OCI-LY7 (cell line): ENCODE measurements around the gene GIPR. TPM values are rescaled to one million over a fixed set of nuclear protein-coding genes. Genes with fewer than 3 reads are reported as not detected.

Experiments used
- Bru-seq: library from RNA; stranded (reverse); fragments of 400-500 nt; gene quantifications from one replicate; lab custom pipeline; 2021; lab: Mats Ljungman, UMichigan
- BruChase-seq, 2 experiments: library from RNA; stranded (reverse); fragments of 400-500 nt; gene quantifications; one replicate each; lab custom pipeline; 2021; lab: Mats Ljungman, UMichigan
- BruUV-seq: library from RNA; stranded (reverse); fragments of 400-500 nt; replicated peaks from 2 replicates; lab custom pipeline; 2021; lab: Mats Ljungman, UMichigan
- CTCF ChIA-PET: fragments of 300-600 bp; sonication (Branson Sonifier 250); formaldehyde crosslinking; loops from one replicate; lab custom pipeline; 2022; ENCODE audit warnings: antibody characterized with exemption; ENCODE audit not compliant: unreplicated experiment; lab: Charles Lee
- POLR2A ChIA-PET: fragments of 300-600 bp; sonication (Branson Sonifier 250); formaldehyde crosslinking; loops from one replicate; lab custom pipeline; 2022; ENCODE audit warnings: antibody characterized with exemption; lab: Charles Lee
- DNase-seq: peaks from one replicate; pipeline ENCODE4 v3.0.0-alpha.2; 2015; ENCODE audit warnings: low spot score
- H2AFZ ChIP-seq: fragments of 200-600 bp; sonication (generic), shearing (Covaris generic); 2 replicates; pipeline ENCODE4 v1.6.1; 2014; ENCODE audit warnings: mild to moderate bottlenecking, antibody characterized with exemption, low read length, moderate library complexity
- H3K27ac ChIP-seq: fragments of 200-600 bp; sonication (generic); 2 replicates; pipeline ENCODE4 v1.5.1; 2014; ENCODE audit warnings: mixed run types, low read depth, mild to moderate bottlenecking, moderate library complexity, low read length, inconsistent platforms; ENCODE audit not compliant: poor library complexity, severe bottlenecking
- H3K36me3 ChIP-seq: fragments of 200-600 bp; sonication (generic); 2 replicates; pipeline ENCODE4 v1.6.1; 2014; ENCODE audit warnings: mild to moderate bottlenecking, antibody characterized with exemption, low read length, moderate library complexity, mixed read lengths; ENCODE audit not compliant: insufficient read depth
- H3K4me1 ChIP-seq: fragments of 200-600 bp; sonication (generic); 2 replicates; pipeline ENCODE4 v1.5.1; 2014; ENCODE audit warnings: mild to moderate bottlenecking, low read length; ENCODE audit not compliant: insufficient read depth, poor library complexity, severe bottlenecking
- H3K4me2 ChIP-seq: fragments of 200-600 bp; sonication (generic); 2 replicates; pipeline ENCODE4 v1.6.1; 2014; ENCODE audit warnings: mild to moderate bottlenecking, low read length
- H3K4me3 ChIP-seq: fragments of 200-600 bp; sonication (generic); 2 replicates; pipeline ENCODE4 v1.5.1; 2014; ENCODE audit warnings: mild to moderate bottlenecking, low read depth, low read length; ENCODE audit not compliant: poor library complexity, severe bottlenecking
- H3K79me2 ChIP-seq: fragments of 200-600 bp; sonication (generic); 2 replicates; pipeline ENCODE4 v1.6.1; 2016; ENCODE audit warnings: low read depth, mild to moderate bottlenecking, low read length, moderate library complexity, mixed read lengths; ENCODE audit not compliant: insufficient read depth
- H3K9me2 ChIP-seq: fragments of 200-600 bp; sonication (generic); 2 replicates; pipeline ENCODE4 v1.6.1; 2016; ENCODE audit warnings: mild to moderate bottlenecking, low read length, mixed read lengths; ENCODE audit not compliant: insufficient read depth
- H3K9me3 ChIP-seq: fragments of 200-600 bp; sonication (generic); 2 replicates; pipeline ENCODE4 v1.6.1; 2014; ENCODE audit warnings: mild to moderate bottlenecking, mixed run types, low read length, mixed read lengths
- H4K20me1 ChIP-seq: fragments of 200-600 bp; sonication (generic); 2 replicates; pipeline ENCODE4 v1.6.1; 2014; ENCODE audit warnings: mild to moderate bottlenecking, antibody characterized with exemption, low read length, moderate library complexity, mixed read lengths; ENCODE audit not compliant: insufficient read depth
- EZH2phosphoT487 ChIP-seq: fragments of 200-600 bp; sonication (generic); IDR thresholded peaks from 2 replicates; pipeline ENCODE4 v1.6.1; 2018; ENCODE audit warnings: low read depth, borderline replicate concordance, mild to moderate bottlenecking, mixed run types, antibody characterized with exemption, low read length, moderate library complexity, mixed read lengths
- intact Hi-C: fragments of 100-400 bp; cut with micrococcal nuclease; formaldehyde crosslinking; loops from one replicate; pipeline ENCODE4 v1.10.0; 2022; ENCODE audit not compliant: unreplicated experiment
- long read RNA-seq: library from polyadenylated mRNA; stranded (forward); transcript quantifications from one replicate; pipeline ENCODE4 v2.0.0, GENCODE V29; 2022
- total RNA-seq, 2 experiments: library from RNA; depleted of rRNA in 1 of 2; stranded (reverse); fragments of >200 nt in 1 of 2; shearing (Covaris generic) in 1 of 2; gene quantifications; 2 replicates each; pipeline ENCODE4 v1.2.3, GENCODE V29; 2014 to 2022
- TF ChIP-seq, protein P1 (sequence below): fragments of 200-600 bp; sonication (generic); conservative IDR thresholded peaks from 2 replicates; pipeline ENCODE4 v1.5.1; 2014; ENCODE audit warnings: mild to moderate bottlenecking, antibody characterized with exemption, low read length, moderate library complexity, mixed read lengths

Gene GIPR, protein sequence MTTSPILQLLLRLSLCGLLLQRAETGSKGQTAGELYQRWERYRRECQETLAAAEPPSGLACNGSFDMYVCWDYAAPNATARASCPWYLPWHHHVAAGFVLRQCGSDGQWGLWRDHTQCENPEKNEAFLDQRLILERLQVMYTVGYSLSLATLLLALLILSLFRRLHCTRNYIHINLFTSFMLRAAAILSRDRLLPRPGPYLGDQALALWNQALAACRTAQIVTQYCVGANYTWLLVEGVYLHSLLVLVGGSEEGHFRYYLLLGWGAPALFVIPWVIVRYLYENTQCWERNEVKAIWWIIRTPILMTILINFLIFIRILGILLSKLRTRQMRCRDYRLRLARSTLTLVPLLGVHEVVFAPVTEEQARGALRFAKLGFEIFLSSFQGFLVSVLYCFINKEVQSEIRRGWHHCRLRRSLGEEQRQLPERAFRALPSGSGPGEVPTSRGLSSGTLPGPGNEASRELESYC
- total RNA-seq (2014; rRNA removed; shearing (Covaris generic)) = 6.6 and 7.9 TPM in 2 replicates
- 23.3 and 24.6 TPM in 2 replicates for total RNA-seq (2022)
- percentile 50 among the genes with signal in this experiment for Bru-seq, nascent RNA
- BruChase-seq, experiment 1, labeled RNA remaining after a 6-hour chase = percentile 54 among the genes with signal in this experiment
- percentile 52 among the genes with signal in this experiment for BruChase-seq, experiment 2, labeled RNA remaining after a 2-hour chase
- long read RNA-seq, partial matches to known transcripts = 0 of 7 reads
- long read RNA-seq, other reads (novel, unspliced or antisense) = 6 of 7 reads

DNA sequence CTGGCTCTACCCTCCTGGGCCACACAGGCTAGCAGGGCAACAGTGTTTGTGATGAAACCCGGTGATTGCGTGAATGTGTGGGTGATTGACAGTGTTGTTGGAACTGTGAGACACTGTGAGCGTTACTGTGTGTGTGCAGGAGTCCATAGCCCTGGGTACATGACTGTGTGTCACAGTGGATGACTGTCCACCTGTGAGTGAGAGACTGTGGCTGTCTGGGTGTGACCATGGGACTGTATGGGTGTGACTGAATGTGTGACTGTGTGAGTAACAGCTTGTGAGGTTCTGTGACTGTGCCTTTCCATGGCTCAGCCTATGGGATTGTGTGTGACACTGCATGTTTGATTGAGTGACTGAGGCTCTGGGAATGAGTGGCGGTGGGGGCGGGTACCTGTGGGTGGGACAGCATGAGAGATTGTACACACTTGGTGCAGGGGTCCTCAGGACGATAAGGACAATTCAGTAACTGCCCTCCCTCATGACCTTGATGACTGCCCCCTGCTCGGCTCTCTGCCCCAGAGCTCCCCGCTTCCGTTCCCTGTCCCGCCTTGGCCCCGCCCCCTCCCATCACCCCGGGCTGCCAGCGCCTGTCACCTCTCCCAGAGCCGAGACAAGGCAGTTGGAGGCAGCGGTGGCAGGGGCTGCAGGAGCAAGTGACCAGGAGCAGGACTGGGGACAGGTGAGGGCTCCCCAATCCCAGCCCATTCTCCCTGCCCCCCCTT lies at the start of gene GIPR:
GIPR (plus strand) TSS at position 602 of the 722 bp plus-strand sequence. CDS start 1,300 bp downstream, outside the sequence.
- Histone ChIP-seq H3K79me2 (no peaks in the 10 kb centered on the region), H3K4me2 (peak within 1 kb of the TSS; percentile 73)
- intact Hi-C loops = no loop called here

DNA sequence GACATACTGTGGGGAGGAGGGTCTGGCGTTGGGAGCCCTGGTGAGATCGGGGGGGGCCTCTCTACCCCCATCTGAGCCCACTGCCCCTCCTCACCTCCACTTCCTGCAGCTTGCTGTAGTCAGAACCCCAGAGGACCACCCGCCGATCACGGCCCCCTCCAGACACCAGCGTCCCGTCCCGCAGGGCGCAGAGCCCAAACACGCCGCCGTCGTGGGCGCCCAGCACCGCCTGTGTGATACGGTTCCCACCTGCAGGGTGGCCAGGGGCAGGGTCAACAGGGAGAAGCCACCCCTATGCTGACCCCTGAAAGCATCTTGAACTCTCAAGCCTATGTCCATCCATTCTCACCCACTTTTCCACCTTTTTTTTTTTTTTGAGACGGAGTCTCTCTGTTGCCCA lies 46.6 kb upstream of the GIPR start:
- no peaks in the 10 kb centered on the region for H3K9me3 ChIP-seq
- TF ChIP-seq, protein P1, sequence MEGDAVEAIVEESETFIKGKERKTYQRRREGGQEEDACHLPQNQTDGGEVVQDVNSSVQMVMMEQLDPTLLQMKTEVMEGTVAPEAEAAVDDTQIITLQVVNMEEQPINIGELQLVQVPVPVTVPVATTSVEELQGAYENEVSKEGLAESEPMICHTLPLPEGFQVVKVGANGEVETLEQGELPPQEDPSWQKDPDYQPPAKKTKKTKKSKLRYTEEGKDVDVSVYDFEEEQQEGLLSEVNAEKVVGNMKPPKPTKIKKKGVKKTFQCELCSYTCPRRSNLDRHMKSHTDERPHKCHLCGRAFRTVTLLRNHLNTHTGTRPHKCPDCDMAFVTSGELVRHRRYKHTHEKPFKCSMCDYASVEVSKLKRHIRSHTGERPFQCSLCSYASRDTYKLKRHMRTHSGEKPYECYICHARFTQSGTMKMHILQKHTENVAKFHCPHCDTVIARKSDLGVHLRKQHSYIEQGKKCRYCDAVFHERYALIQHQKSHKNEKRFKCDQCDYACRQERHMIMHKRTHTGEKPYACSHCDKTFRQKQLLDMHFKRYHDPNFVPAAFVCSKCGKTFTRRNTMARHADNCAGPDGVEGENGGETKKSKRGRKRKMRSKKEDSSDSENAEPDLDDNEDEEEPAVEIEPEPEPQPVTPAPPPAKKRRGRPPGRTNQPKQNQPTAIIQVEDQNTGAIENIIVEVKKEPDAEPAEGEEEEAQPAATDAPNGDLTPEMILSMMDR = no peak
- TF ChIP-seq EZH2phosphoT487 = no peak
- no peak overlapping the region for H2AFZ ChIP-seq
- ChIA-PET POLR2A (no interaction called here), CTCF (no interaction called here)
- no peaks in the 10 kb centered on the region for H3K9me2 ChIP-seq
- H4K20me1 ChIP-seq = no peaks in the 10 kb centered on the region
- intact Hi-C loops = no loop called here
- no TSS peak for BruUV-seq
- DNase-seq = no peak
- H3K4me2 ChIP-seq = no peak overlapping the region
- H3K36me3 ChIP-seq = peaks cover 19% of the 10 kb centered on the region
- peaks cover 2% of the 10 kb centered on the region for H3K4me1 ChIP-seq
- no peak overlapping the region for H3K4me3 ChIP-seq
- H3K27ac ChIP-seq = no peak overlapping the region
- no peaks in the 10 kb centered on the region for H3K79me2 ChIP-seq

More for the DNA sequence above, at the start of gene GIPR:
- peak; percentile 76 for DNase-seq
- Histone ChIP-seq H3K4me3 (peak within 1 kb of the TSS; percentile 70), H3K9me2 (no peaks in the 10 kb centered on the region), H3K36me3 (no peaks in the 10 kb centered on the region), H3K27ac (peak within 1 kb of the TSS; percentile 46), H3K4me1 (peaks cover 54% of the 10 kb centered on the region), H3K9me3 (no peaks in the 10 kb centered on the region), H4K20me1 (no peaks in the 10 kb centered on the region), H2AFZ (peak within 1 kb of the TSS; percentile 77)
- no peak for TF ChIP-seq EZH2phosphoT487
- TF ChIP-seq, protein P1 = no peak
- POLR2A ChIA-PET = interaction anchor here (0.6 to 2.5 kb wide), 3 partner anchors 13 to 69 kb away, joined by 3 to 8 read pairs (median 4); no protein-coding TSS in a partner anchor
- CTCF ChIA-PET = interaction anchor here (0.6 to 1.6 kb wide), 3 partner anchors 25 to 85 kb away, joined by 3 to 5 read pairs (median 4); partner anchors contain the start of gene QPCTL
- no TSS peak for BruUV-seq
